GM15510 (cell line): ENCODE data around the gene CDKN2A.

Source experiments
- POLR2A ChIP-seq: IDR thresholded peaks from 3 replicates; pipeline ENCODE4 v1.6.1; 2011; ENCODE audit warnings: borderline replicate concordance; ENCODE audit not compliant: insufficient read length; ENCODE audit errors: extremely low read depth

Gene CDKN2A

GRCh38 chr9:22026696-22027095, 32.5 kb upstream of the CDKN2A start:
- TF ChIP-seq POLR2A = no peak

DNA sequence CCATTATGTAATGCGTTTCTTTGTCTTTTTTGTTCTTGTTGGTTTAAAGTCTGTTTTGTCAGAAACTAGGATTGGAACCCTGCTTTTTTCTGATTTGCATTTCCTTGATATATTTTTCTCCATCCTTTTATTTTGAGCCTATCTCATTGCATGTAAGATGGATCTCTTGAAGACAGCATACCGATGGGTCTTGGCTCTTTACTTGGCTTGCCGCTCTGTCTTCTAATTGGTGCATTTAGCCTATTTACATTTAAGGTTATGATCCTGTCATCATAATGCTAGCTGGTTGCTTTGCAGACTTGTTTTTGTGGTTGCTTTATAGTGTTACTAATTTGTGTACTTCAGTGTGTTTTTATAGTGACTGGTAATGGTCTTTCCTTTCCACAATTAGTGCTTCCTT, 28.2 kb upstream of the CDKN2A start:
- no peak for TF ChIP-seq POLR2A

- TF ChIP-seq POLR2A = no peak
Measured at GRCh38 chr9:22010866-22011625, 16.9 kb upstream of the CDKN2A start.

- TF ChIP-seq POLR2A = no peak
Measured at GRCh38 chr9:22009506-22009867, 15.3 kb upstream of the CDKN2A start.

GRCh38 chr9:22008717-22009505, 14.7 kb upstream of the CDKN2A start, which contains the start of gene CDKN2B:
CDKN2B (minus strand) TSS chr9:22009305; CDS start chr9:22008953, 352 bp downstream.
- TF ChIP-seq POLR2A = peak; percentile 61

DNA sequence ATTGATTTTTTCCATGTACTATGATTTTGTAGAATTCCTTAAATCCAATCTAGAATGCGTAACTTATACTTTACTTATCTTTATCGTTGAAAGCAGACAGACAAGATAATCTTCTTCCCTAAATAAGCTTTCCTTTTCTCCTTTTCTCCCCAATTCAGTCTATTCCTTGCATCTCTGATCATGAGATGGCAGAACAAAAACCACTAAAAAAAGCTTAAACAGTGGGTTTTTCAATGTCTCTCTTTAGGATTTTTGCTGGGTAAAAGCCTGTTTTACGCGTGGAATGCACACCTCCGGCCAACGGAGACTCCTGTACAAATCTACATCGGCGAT, 14.2 kb upstream of the CDKN2A start:
- no peak for TF ChIP-seq POLR2A

DNA sequence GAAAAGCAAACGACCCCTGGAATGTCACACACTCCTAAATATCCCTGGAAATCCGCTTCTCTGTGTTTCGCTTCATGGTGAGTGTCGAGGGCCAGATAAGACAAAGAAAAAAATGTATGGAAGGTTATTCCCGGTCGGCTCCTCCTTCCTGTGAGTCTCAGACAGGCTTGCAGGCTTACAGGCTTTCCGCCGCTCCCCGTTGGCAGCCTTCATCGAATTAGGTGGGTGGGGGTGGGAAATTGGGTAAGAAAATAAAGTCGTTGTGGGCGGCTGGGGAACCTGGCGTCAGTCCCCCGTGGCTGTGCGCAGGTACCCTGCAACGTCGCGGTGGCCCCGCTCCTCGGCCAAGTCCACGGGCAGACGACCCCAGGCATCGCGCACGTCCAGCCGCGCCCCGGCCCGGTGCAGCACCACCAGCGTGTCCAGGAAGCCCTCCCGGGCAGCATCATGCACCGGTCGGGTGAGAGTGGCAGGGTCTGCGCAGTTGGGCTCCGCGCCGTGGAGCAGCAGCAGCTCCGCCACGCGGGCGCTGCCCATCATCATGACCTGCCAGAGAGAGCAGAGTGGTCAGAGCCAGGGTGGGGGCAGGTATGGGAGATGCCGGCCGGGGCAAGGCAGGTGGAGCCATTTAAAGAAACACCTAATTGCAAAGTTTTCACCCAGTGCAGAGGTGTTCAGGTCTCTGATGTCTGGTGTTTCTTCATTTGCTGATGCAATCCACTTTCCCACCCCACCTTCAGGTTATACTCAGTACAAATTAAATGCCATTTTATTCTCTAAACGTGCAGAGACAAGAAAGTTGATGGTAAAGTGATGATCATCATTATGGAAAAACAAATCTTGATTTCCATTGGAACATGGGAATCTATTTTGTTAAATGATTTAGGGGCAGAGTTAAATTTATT, 11.8 kb upstream of the CDKN2A start:
- TF ChIP-seq POLR2A = no peak

GRCh38 chr9:22005021-22005701, 11.0 kb upstream of the CDKN2A start:
- TF ChIP-seq POLR2A = no peak

- TF ChIP-seq POLR2A = no peak
Measured at GRCh38 chr9:22002038-22002437, 7.8 kb upstream of the CDKN2A start.

DNA sequence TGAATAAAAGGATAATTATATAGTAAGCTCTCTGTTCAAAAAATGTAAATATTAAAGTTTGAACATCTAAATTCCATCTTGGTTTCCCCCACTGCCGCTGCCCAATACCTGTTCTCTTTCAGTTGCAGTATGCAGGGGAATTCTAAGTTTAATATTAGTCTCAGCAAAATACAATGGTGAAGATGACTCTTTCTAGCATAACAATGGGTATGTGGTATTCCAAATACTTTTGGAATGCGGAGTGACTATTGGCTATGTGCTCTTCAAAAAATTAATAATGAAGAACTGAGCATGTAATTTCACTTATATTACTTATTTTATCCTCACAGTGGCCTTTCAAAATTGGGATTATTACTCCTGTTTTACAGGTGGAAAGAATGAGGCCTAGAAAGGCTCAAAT, 3.8 kb upstream of the CDKN2A start:
- no peak for TF ChIP-seq POLR2A

- TF ChIP-seq POLR2A = no peak
Measured at GRCh38 chr9:21997480-21997879, 3.3 kb upstream of the CDKN2A start.

- no peak for TF ChIP-seq POLR2A
Measured at GRCh38 chr9:21996858-21997257, 2.7 kb upstream of the CDKN2A start.

- TF ChIP-seq POLR2A = no peak
Measured at GRCh38 chr9:21996438-21996837, 2.2 kb upstream of the CDKN2A start.

DNA sequence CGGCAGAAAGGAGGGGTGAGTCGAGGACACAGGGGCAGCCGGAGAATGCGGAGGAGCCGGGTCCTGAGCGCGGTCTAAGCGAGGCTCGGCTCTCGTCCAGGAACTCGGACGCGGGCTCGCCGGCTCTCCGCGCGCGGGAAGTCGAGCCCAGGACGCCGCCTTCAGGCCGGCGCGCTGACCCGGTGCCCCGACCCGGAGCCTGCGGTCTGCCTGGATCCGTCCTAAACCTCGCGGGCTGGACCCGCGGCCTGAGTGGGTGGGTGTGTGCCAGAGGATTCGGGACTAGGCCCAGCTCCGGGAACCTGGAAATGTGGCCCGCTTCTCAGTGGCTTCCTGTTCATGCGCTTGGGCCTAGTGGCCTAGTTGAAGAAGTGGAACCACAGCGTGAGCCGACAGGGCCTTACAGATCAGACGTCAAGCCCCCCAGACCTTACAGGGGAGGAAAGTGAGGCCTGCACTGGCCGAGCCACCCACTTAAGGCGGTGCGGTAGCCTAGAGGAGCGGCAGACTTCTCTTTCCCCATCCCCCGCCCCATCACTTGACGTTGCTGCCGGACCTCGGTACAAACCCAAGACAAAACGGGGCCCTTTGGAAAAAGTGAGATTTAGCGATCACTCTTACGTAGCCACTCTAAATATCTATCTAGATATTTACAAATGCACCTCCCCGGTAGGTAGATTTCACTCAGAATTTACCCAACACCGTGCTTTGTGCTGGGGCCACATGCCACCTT, 1.6 kb upstream of the CDKN2A start:
- no peak for TF ChIP-seq POLR2A
